Measurements from ENCODE around the gene FRMPD4. TPM values are rescaled to one million over a fixed set of nuclear protein-coding genes. Genes with fewer than 3 reads are reported as not detected.

FRMPD4 gene
- total RNA-seq, 3 donors from 2014 or later, result 0.06 to 3.4 (median 0.34) TPM

- Histone ChIP-seq H3K9me3 (no peaks in the 10 kb centered on the region), H3K36me3 (ENCODE audit: low read depth) (no peaks in the 10 kb centered on the region), H3K4me1 (ENCODE audit: low read depth) (no peaks in the 10 kb centered on the region), H3K4me3 (no peak overlapping the region)
- intact Hi-C loops (cut with DNase I, micrococcal nuclease), result no loop called here
- TF ChIP-seq CTCF (IDR thresholded peaks at IDR 0.05), result no peak
- no peak for DNase-seq
- no peak for ATAC-seq
These were observed 240.4 kb downstream of the FRMPD4 start for GRCh38 chrX:12378706-12379105.

DNA sequence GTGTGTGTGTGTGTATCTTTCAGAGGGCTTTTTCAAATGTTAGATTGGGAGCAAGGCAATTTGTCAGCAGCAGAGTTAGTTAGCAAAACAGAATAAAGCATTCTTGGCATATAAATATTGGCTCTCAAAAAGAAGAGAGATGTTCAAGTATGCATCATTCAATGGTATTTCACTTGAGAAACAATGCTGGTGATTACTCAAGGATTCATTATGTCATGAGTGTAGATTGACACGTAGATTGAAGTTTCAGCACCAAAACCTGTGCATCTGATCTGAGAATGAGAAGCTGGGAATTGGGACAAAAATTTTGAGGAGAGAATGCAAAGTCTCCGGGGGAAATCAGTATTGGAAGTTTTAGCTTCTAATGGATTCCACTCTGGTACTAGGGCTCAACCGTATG lies 241.4 kb downstream of the FRMPD4 start:
- intact Hi-C loops (cut with DNase I, micrococcal nuclease), result no loop called here
- Histone ChIP-seq H3K4me1 (ENCODE audit: low read depth) (no peaks in the 10 kb centered on the region), H3K9me3 (no peaks in the 10 kb centered on the region), H3K36me3 (ENCODE audit: low read depth) (no peaks in the 10 kb centered on the region), H3K4me3 (no peak overlapping the region)
- no peak for DNase-seq
- no peak for TF ChIP-seq CTCF (IDR thresholded peaks at IDR 0.05)
- no peak for ATAC-seq

DNA sequence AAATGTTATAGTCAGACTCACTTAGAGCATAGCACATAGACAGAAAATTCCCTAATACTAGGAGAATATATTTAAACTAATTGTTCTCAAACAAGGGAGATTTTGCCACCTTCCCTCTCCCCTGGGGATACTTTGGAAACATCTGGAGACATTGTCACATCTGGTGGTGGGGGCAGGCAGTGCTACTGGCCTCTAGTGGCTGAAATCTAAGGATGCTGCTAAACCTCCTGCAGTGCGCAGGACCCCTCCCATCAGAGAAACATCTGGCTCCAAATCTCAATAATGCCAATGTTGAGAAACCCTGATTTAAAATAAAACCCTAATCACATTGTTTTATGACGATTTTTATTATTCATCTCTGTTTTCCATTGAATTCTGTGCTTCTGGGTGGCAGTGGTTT lies 244.9 kb downstream of the FRMPD4 start:
- DNase-seq (no peak), ATAC-seq (no peak)
- H3K4me1 ChIP-seq (ENCODE audit: low read depth), result no peaks in the 10 kb centered on the region
- intact Hi-C loops (cut with DNase I, micrococcal nuclease), result no loop called here
- H3K36me3 ChIP-seq (ENCODE audit: low read depth), result no peaks in the 10 kb centered on the region
- no peak overlapping the region for H3K4me3 ChIP-seq
- H3K9me3 ChIP-seq, result no peaks in the 10 kb centered on the region
- no peak for TF ChIP-seq CTCF (IDR thresholded peaks at IDR 0.05)

GRCh38 chrX:12390301-12390700 lies 252.0 kb downstream of the FRMPD4 start:
- Histone ChIP-seq H3K4me1 (ENCODE audit: low read depth) (no peaks in the 10 kb centered on the region), H3K9me3 (no peaks in the 10 kb centered on the region), H3K4me3 (no peak overlapping the region), H3K36me3 (ENCODE audit: low read depth) (no peaks in the 10 kb centered on the region)
- ATAC-seq (no peak), DNase-seq (no peak)
- no peak for TF ChIP-seq CTCF (IDR thresholded peaks at IDR 0.05)
- intact Hi-C loops (cut with DNase I, micrococcal nuclease), result no loop called here

DNA sequence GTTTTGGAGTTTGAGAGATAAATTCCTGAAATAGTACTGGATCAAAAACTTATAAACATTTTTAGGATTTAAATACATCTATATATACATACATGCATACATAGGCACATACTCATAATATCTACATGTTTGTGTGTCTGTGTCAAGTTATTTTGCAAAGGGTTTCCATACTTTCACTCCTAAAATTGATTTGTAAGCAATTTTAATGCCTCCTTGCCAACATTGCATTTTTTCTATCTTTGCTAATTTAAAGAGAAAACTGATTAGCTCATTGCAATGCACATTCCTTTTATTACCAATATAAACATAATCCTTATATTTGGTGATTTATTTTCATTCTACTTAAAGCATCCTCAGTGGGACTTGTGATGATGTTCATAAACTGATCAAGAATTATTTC lies 258.3 kb downstream of the FRMPD4 start:
- Histone ChIP-seq H3K4me1 (ENCODE audit: low read depth) (no peaks in the 10 kb centered on the region), H3K4me3 (no peak overlapping the region), H3K9me3 (no peaks in the 10 kb centered on the region), H3K36me3 (ENCODE audit: low read depth) (no peaks in the 10 kb centered on the region)
- no peak for ATAC-seq
- intact Hi-C loops (cut with DNase I, micrococcal nuclease), result no loop called here
- TF ChIP-seq CTCF (IDR thresholded peaks at IDR 0.05), result no peak
- DNase-seq, result no peak

DNA sequence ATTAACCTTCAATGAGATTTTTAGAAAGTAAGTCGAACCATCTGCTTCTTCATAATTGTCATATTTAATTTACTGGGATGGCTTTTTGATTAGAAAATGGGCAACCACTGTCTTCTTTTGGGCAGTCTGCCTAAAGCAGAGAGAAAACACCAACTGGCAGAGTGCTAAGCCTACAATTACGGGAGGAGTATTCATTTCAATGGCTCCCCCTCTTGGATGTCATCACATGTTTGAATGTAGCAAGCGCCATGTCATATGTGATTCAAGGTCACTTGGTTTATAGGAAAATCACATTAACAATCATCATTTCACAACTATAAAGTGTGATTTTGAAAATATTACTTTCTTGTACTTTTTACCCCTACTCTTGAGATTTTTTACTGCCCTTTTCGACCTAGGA lies 261.9 kb downstream of the FRMPD4 start:
- Histone ChIP-seq H3K4me1 (ENCODE audit: low read depth) (no peaks in the 10 kb centered on the region), H3K4me3 (no peak overlapping the region), H3K36me3 (ENCODE audit: low read depth) (no peaks in the 10 kb centered on the region), H3K9me3 (no peaks in the 10 kb centered on the region)
- intact Hi-C loops (cut with DNase I, micrococcal nuclease), result no loop called here
- no peak for TF ChIP-seq CTCF (IDR thresholded peaks at IDR 0.05)
- ATAC-seq (no peak), DNase-seq (no peak)
